Vagina (tissue), 2 donors: Measurements from ENCODE around the gene ICAM5.

Experiments
- POLR2A ChIP-seq, 2 donors: fragments of 450-650 bp; IDR thresholded peaks; one replicate each; pipeline ENCODE4 v1.6.1; 2017; ENCODE audit warnings: antibody characterized with exemption in 2 of 2, mild to moderate bottlenecking in 2 of 2, moderate library complexity in 2 of 2
- TF ChIP-seq, protein P1 (sequence below), 3 experiments: fragments of 450-650 bp in 2 of 3; fragments of 200-600 bp in 1 of 3; sonication (generic) in 1 of 3; IDR thresholded peaks; one replicate each; pipeline ENCODE4 v1.5.1; 2017 to 2019; ENCODE audit warnings: antibody characterized with exemption in 3 of 3, mild to moderate bottlenecking in 2 of 3, moderate library complexity in 2 of 3

DNA sequence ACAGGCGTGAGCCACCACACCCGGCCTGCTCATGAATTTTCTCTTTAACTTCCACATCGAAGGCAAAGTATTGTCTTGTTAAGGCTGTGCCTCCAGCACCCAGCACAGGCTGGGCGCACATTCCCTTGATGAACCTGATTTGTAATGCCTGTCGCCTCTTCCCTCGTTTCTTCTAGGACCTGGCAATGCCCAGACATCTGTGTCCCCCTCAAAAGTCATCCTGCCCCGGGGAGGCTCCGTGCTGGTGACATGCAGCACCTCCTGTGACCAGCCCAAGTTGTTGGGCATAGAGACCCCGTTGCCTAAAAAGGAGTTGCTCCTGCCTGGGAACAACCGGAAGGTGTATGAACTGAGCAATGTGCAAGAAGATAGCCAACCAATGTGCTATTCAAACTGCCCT lies 15.2 kb upstream of the ICAM5 start:
- TF ChIP-seq, protein P1, sequence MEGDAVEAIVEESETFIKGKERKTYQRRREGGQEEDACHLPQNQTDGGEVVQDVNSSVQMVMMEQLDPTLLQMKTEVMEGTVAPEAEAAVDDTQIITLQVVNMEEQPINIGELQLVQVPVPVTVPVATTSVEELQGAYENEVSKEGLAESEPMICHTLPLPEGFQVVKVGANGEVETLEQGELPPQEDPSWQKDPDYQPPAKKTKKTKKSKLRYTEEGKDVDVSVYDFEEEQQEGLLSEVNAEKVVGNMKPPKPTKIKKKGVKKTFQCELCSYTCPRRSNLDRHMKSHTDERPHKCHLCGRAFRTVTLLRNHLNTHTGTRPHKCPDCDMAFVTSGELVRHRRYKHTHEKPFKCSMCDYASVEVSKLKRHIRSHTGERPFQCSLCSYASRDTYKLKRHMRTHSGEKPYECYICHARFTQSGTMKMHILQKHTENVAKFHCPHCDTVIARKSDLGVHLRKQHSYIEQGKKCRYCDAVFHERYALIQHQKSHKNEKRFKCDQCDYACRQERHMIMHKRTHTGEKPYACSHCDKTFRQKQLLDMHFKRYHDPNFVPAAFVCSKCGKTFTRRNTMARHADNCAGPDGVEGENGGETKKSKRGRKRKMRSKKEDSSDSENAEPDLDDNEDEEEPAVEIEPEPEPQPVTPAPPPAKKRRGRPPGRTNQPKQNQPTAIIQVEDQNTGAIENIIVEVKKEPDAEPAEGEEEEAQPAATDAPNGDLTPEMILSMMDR (IDR thresholded peaks at IDR 0.05): no peak
- TF ChIP-seq POLR2A (IDR thresholded peaks at IDR 0.05): no peak
